ENCODE results near the gene CAPZA2.

The CAPZA2 gene

DNA sequence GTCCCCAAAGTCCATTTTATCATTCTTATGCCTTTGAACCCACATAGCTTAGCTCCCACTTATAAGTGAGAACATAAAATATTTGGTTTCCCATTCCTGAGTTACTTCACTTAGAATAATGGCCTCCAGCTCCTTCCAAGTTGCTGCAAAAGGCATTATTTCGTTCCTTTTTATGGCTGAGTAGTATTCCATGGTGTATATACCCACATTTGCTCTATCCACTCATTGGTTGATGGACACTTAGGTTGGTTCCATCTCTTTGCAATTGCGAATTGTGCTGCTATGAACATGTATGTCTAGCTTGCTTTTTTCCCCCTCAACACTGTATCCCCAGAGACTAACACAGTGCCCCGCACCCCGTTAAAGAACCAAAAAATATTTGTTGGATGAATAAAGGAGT, 670 bp upstream of the CAPZA2 start:
- Histone ChIP-seq H3K36me3 (ENCODE audit: control insufficient read depth, insufficient read depth, low read length, severe bottlenecking) (no peaks in the 10 kb centered on the region), H3K4me3 (ENCODE audit: low read length) (peak overlapping the region; percentile 55), H3K4me1 (ENCODE audit: control insufficient read depth, insufficient read depth, low read length) (peaks cover 20% of the 10 kb centered on the region), H3K27me3 (replicated peaks; ENCODE audit: control insufficient read depth, insufficient read depth, low read length) (no peaks in the 10 kb centered on the region), H3K9ac (ENCODE audit: low read length) (peak overlapping the region; percentile 67), H3K9me3 (ENCODE audit: control insufficient read depth, low read length) (no peaks in the 10 kb centered on the region)
- DNase-seq (ENCODE audit: low read depth) = no peak

DNA sequence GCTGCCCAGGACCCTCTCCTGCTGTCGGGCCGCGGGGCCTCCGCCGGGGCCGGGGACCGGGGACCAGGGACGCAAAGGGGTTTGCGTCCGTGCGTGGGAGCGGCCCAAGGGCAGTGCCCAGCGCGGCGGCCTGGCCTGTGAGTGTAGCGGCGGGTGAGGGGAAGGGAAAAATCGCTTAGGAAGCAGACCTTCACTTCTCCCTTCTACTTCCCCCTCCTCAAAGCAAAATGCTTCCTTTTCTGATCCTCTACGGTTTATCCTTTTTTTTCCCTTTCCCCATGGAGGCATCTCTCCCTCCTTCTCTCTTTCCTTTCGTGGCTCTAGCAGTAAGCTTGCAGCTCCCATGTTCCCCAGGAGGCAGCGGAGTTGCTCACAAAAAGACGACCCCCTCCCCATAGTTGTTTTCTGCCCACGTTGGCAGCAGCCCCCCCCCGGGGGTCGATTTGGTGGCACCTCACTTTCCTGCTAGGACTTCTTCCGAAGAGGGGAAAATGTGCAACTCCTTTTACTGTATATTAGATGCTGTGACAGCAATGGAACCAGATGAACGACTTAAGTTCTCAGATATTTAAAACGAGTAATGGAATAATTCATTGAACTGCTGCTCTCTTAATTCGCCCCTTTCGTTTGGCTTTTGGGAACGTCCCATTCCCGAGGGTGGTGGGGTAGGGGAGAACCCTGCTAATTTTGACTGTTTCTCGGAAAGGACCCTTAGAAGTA, 724 bp downstream of the CAPZA2 start:
- Histone ChIP-seq H3K4me3 (ENCODE audit: low read length) (peak overlapping the region; percentile 98), H3K36me3 (ENCODE audit: control insufficient read depth, insufficient read depth, low read length, severe bottlenecking) (no peaks in the 10 kb centered on the region), H3K27me3 (replicated peaks; ENCODE audit: control insufficient read depth, insufficient read depth, low read length) (no peaks in the 10 kb centered on the region), H3K9me3 (ENCODE audit: control insufficient read depth, low read length) (no peaks in the 10 kb centered on the region), H3K4me1 (ENCODE audit: control insufficient read depth, insufficient read depth, low read length) (peaks cover 20% of the 10 kb centered on the region), H3K9ac (ENCODE audit: low read length) (peak overlapping the region; percentile 92)
- DNase-seq (ENCODE audit: low read depth) = peak; percentile 59

DNA sequence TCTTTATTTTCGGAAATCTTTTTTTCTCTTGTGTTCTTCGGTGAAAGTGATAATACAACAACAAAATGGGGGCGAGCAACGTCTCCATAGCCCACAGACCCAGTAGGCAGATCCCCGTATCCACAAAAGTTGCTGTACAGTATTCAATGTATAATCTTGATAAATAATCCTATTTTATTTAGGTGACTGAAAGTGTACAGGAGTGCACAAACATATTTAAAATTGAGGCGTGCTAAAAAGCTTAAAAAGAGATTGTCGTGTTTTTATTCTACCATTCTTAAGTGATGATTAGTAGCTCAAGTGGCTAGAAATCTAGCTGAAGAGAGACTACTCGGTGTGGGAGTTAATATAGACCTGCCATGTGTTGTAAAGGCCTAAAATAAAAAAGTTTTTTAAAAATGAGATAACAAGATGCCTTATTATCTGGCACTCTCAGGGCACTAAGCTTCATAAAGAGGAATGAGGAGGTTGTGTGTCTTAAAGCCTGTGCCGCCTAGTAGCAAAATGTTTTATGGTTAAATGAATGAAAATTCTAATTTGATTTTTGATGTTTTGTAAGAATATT, 1.6 kb downstream of the CAPZA2 start:
- DNase-seq (ENCODE audit: low read depth) = peak; percentile 18
- Histone ChIP-seq H3K4me1 (ENCODE audit: control insufficient read depth, insufficient read depth, low read length) (peaks cover 19% of the 10 kb centered on the region), H3K9ac (ENCODE audit: low read length) (peak overlapping the region; percentile 92), H3K9me3 (ENCODE audit: control insufficient read depth, low read length) (no peaks in the 10 kb centered on the region), H3K27me3 (replicated peaks; ENCODE audit: control insufficient read depth, insufficient read depth, low read length) (no peaks in the 10 kb centered on the region), H3K4me3 (ENCODE audit: low read length) (peak overlapping the region; percentile 98), H3K36me3 (ENCODE audit: control insufficient read depth, insufficient read depth, low read length, severe bottlenecking) (no peaks in the 10 kb centered on the region)

DNA sequence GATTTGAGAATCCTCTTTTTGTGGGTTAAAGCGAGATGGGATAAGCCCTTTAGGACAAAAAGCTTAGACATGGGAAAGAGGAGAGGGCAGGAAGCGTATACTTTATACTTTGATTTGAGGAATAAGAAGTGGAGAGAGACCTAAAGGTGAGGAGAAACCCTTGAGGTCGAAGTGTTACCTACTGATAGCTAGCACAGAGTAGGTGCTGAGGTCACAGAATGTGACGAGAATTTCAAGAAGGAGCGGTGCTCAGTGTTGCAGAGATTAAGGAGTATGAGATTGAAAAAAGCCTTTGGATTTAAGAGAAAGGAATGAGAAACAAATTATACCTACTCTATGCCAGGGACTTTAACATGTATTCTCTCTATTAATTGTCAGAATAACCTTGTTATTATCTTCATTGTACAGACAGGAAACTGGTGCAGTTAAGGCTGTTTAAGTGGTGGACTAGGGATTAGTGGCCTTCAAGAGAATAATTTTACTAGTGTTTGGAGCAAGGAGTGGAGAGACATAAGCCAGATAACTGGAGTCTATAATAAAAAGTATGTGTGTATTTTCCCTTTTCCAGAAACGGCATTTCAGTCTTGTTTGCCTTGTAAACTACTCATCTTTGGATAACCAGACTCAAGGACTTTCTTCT, 8.8 kb downstream of the CAPZA2 start:
- H3K36me3 ChIP-seq (ENCODE audit: control insufficient read depth, insufficient read depth, low read length, severe bottlenecking) = no peaks in the 10 kb centered on the region
- no peaks in the 10 kb centered on the region for H3K4me1 ChIP-seq (ENCODE audit: control insufficient read depth, insufficient read depth, low read length)
- DNase-seq (ENCODE audit: low read depth) = no peak
- H3K4me3 ChIP-seq (ENCODE audit: low read length) = no peak overlapping the region
- H3K9ac ChIP-seq (ENCODE audit: low read length) = no peak overlapping the region
- no peaks in the 10 kb centered on the region for H3K9me3 ChIP-seq (ENCODE audit: control insufficient read depth, low read length)
- no peaks in the 10 kb centered on the region for H3K27me3 ChIP-seq (replicated peaks; ENCODE audit: control insufficient read depth, insufficient read depth, low read length)

DNA sequence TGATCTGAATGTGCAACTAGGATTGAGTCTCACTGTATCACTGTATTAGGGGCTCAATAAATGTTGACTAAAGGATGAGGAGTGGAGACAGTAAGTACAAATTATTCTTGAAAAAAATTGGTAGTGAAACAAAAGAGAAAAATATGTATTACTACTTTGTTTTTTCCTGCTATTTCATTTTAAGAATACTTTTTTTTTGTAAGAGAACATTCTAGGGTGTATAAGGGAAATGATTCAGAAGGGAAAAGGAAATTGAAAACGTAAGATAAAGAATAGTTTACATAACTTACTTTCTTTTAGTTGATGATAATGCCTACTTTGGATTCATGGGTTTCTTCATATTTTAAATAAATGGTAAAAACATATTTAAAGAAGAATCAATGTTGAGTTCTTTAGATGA, 9.6 kb downstream of the CAPZA2 start:
- Histone ChIP-seq H3K4me1 (ENCODE audit: control insufficient read depth, insufficient read depth, low read length) (peaks cover 6% of the 10 kb centered on the region), H3K27me3 (replicated peaks; ENCODE audit: control insufficient read depth, insufficient read depth, low read length) (no peaks in the 10 kb centered on the region), H3K4me3 (ENCODE audit: low read length) (no peak overlapping the region), H3K36me3 (ENCODE audit: control insufficient read depth, insufficient read depth, low read length, severe bottlenecking) (no peaks in the 10 kb centered on the region), H3K9me3 (ENCODE audit: control insufficient read depth, low read length) (no peaks in the 10 kb centered on the region), H3K9ac (ENCODE audit: low read length) (no peak overlapping the region)
- DNase-seq (ENCODE audit: low read depth) = peak; percentile 25

DNA sequence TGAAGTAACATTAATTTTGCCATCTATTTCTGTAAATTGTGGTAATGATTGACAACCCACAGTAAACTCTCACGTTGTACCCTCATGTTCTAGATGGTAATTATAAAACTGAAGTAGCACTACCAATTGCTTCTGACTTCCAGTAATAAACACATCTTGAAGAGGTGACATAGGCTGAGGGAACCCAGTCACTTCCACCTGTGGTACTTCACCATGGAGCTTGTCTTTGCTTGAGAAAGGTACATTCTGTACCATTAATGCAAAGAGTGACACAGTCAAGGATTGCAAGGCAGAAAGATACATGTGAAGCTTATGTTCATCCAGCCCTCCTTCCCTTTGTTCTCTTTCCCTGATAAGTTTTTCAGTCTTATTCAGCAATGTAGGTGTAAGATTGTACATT, 11.2 kb downstream of the CAPZA2 start:
- H3K27me3 ChIP-seq (replicated peaks; ENCODE audit: control insufficient read depth, insufficient read depth, low read length) = no peaks in the 10 kb centered on the region
- no peak overlapping the region for H3K9ac ChIP-seq (ENCODE audit: low read length)
- peaks cover 14% of the 10 kb centered on the region for H3K4me1 ChIP-seq (ENCODE audit: control insufficient read depth, insufficient read depth, low read length)
- H3K36me3 ChIP-seq (ENCODE audit: control insufficient read depth, insufficient read depth, low read length, severe bottlenecking) = no peaks in the 10 kb centered on the region
- H3K4me3 ChIP-seq (ENCODE audit: low read length) = no peak overlapping the region
- no peaks in the 10 kb centered on the region for H3K9me3 ChIP-seq (ENCODE audit: control insufficient read depth, low read length)
- no peak for DNase-seq (ENCODE audit: low read depth)

DNA sequence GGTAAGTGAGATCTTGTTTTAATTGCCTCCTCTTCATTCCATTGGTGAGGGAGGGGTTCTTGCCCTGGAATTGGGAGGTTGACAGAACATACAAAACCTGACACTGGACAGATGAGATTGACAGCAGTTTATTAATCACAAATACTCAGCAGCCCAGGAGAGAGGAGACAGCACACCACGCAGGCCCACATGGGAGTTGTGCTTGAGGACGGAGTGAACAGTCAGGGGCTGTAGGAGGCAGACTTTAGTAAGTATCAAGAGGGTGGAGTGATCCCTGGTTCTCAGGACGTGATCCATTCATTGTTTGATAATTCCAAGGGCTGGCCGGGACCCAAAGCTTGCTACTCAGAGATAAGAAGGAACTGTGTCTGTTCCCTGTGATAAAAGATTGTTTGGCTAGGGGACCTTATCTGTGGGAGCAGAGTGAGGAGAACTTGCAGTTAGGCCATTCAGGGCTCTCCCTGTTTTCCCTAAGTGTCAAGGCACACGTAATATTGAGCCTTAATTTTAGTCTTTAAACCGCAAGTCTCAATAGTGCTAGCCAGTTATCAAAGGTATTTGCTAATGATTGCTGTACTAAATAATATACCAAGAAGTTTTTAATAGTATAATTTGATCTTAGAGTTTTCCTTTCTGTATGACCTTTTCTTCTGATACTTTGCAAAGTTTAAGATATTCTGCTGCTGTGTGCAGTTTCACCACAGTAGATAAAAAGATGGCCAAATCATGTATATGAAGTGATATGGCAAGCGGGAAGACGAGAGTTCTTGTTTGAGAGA, 14.5 kb downstream of the CAPZA2 start:
- H3K36me3 ChIP-seq (ENCODE audit: control insufficient read depth, insufficient read depth, low read length, severe bottlenecking) = no peaks in the 10 kb centered on the region
- no peaks in the 10 kb centered on the region for H3K9me3 ChIP-seq (ENCODE audit: control insufficient read depth, low read length)
- no peak for DNase-seq (ENCODE audit: low read depth)
- H3K9ac ChIP-seq (ENCODE audit: low read length) = no peak overlapping the region
- H3K27me3 ChIP-seq (replicated peaks; ENCODE audit: control insufficient read depth, insufficient read depth, low read length) = no peaks in the 10 kb centered on the region
- peaks cover 14% of the 10 kb centered on the region for H3K4me1 ChIP-seq (ENCODE audit: control insufficient read depth, insufficient read depth, low read length)
- H3K4me3 ChIP-seq (ENCODE audit: low read length) = no peak overlapping the region

DNA sequence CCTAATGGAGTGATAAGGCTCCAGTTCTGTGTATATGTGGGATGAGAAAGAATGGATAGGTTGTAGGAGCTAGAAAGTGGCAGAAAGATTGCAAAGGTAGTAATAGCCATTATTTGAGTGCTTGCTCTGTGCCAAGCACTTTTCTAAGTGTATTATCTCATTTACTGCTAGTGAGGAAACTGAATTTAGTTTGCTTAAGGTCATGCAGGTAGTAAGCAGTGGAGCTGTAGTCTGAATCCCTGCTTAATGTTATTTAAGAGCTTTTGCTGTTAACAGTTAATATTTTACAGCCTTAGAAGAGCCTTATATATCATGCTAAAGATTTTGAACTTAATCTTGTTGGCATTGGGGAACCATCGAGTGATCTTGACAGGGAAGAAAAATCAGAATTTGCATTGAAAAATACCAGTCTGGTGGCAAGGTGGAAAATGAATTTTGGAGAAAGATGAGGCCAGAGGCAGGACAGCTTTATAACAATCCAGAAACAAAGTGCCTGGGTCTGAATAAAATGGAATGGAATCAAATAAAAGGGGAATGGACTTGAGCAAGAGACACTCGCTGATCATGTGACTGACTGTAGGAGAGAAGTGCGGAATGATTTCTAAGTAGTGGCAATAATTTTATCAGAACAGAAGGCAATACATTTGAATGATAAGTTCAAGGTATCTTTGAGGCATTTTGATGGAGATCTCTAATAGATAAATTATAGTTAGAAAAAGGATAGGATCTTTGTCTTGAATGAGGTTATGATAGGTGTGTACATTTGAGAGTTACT, 15.2 kb downstream of the CAPZA2 start:
- Histone ChIP-seq H3K4me3 (ENCODE audit: low read length) (no peak overlapping the region), H3K9ac (ENCODE audit: low read length) (no peak overlapping the region), H3K9me3 (ENCODE audit: control insufficient read depth, low read length) (no peaks in the 10 kb centered on the region), H3K36me3 (ENCODE audit: control insufficient read depth, insufficient read depth, low read length, severe bottlenecking) (no peaks in the 10 kb centered on the region), H3K27me3 (replicated peaks; ENCODE audit: control insufficient read depth, insufficient read depth, low read length) (no peaks in the 10 kb centered on the region), H3K4me1 (ENCODE audit: control insufficient read depth, insufficient read depth, low read length) (peaks cover 14% of the 10 kb centered on the region)
- DNase-seq (ENCODE audit: low read depth) = no peak

DNA sequence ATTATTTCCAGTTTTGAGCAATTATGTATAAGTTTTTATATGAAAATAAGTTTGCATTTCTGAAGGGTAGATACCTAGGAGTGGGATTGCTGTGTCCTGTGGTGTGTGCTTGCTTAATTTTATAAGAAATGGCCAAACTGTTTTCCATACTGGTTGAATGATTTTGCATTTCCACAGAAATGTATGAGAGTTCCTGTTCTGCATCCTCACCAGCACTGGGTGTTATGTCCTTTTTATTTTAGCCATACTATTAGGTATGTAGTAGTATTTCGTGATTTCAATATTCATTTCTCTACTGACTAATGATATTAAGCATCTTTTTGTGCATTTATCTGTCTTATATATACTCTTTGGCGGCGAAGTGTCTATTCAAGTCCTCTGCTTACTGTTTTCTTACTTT, 22.3 kb downstream of the CAPZA2 start:
- Histone ChIP-seq H3K9ac (ENCODE audit: low read length) (no peak overlapping the region), H3K36me3 (ENCODE audit: control insufficient read depth, insufficient read depth, low read length, severe bottlenecking) (peaks cover 18% of the 10 kb centered on the region), H3K27me3 (replicated peaks; ENCODE audit: control insufficient read depth, insufficient read depth, low read length) (no peaks in the 10 kb centered on the region), H3K9me3 (ENCODE audit: control insufficient read depth, low read length) (no peaks in the 10 kb centered on the region), H3K4me3 (ENCODE audit: low read length) (no peak overlapping the region), H3K4me1 (ENCODE audit: control insufficient read depth, insufficient read depth, low read length) (peaks cover 2% of the 10 kb centered on the region)
- no peak for DNase-seq (ENCODE audit: low read depth)

DNA sequence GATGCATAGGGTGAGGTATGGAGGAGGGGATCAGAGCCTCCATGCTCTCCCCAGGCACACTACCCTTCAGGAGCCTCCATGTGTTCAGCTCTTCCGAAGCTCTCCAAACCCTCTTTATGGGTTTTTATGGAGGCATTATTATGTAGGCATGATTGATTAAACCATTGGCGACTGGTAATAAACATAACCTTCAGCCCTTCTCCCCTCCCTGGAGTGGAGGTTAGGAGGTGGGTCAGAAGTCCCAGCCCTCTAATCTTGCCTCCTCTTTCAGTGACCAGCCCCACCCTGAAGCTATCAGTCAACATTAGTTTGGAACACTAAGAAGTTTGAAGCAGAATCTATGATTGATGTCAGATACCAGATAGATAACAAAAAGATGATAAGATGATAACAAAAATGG, 23.3 kb downstream of the CAPZA2 start:
- H3K9ac ChIP-seq (ENCODE audit: low read length) = no peak overlapping the region
- no peak for DNase-seq (ENCODE audit: low read depth)
- H3K9me3 ChIP-seq (ENCODE audit: control insufficient read depth, low read length) = no peaks in the 10 kb centered on the region
- no peaks in the 10 kb centered on the region for H3K27me3 ChIP-seq (replicated peaks; ENCODE audit: control insufficient read depth, insufficient read depth, low read length)
- peaks cover 23% of the 10 kb centered on the region for H3K36me3 ChIP-seq (ENCODE audit: control insufficient read depth, insufficient read depth, low read length, severe bottlenecking)
- H3K4me3 ChIP-seq (ENCODE audit: low read length) = no peak overlapping the region
- peaks cover 2% of the 10 kb centered on the region for H3K4me1 ChIP-seq (ENCODE audit: control insufficient read depth, insufficient read depth, low read length)

Measured in adipocyte (in vitro differentiated cells).